GM12878 (cell line): Measurements from ENCODE around the gene ZNF366. TPM values are rescaled to one million over a fixed set of nuclear protein-coding genes. Genes with fewer than 3 reads are reported as not detected.

Source experiments
- ATAC-seq: fragments of 200-7000 bp; cut with Tn5 transposase; 3 replicates; pipeline ENCODE4 v1.9.1; 2020; ENCODE audit warnings: mild to moderate bottlenecking, moderate library complexity
- BruUV-seq: library from RNA; stranded (reverse); fragments of 400-500 nt; replicated peaks from 2 replicates; lab custom pipeline; 2021; lab: Mats Ljungman, UMichigan
- CTCF ChIA-PET: fragments of 300-600 bp; sonication (Branson Sonifier 250); formaldehyde crosslinking; extraction: SDS; loops from one replicate; lab custom pipeline; 2021; ENCODE audit warnings: inconsistent platforms; lab: Yijun Ruan, JAX
- POLR2A ChIA-PET: fragments of 350-600 bp; formaldehyde crosslinking; extraction: SDS; loops from one replicate; lab custom pipeline; 2021; ENCODE audit warnings: inconsistent platforms; lab: Charles Lee
- RAD21 ChIA-PET: fragments of 300-600 bp; sonication (Branson Sonifier 250); formaldehyde crosslinking; loops from one replicate; lab custom pipeline; 2023; ENCODE audit warnings: antibody characterized with exemption; ENCODE audit not compliant: unreplicated experiment; lab: Charles Lee
- SMC1A ChIA-PET: fragments of 300-600 bp; sonication (Branson Sonifier 250); formaldehyde crosslinking; loops from one replicate; lab custom pipeline; 2023; ENCODE audit not compliant: unreplicated experiment, uncharacterized antibody; lab: Charles Lee
- DNase-seq: peaks from one replicate; pipeline ENCODE4 v3.0.0-alpha.2; 2011; ENCODE audit warnings: low read depth, low spot score
- FAIRE-seq: peaks from 3 replicates; lab custom pipeline; 2011; peaks lifted over from hg19 to GRCh38; lab: Jason Lieb, UNC
- H2AFZ ChIP-seq: 2 replicates; pipeline ENCODE4 v1.6.0; 2011; ENCODE audit warnings: low read depth, low read length, control low read depth; ENCODE audit not compliant: control insufficient read depth
- H3K27ac ChIP-seq: 2 replicates; pipeline ENCODE4 v1.5.1; 2011; ENCODE audit warnings: control low read depth; ENCODE audit not compliant: control insufficient read depth, insufficient read depth
- H3K27me3 ChIP-seq, 2 experiments: replicated peaks in 1 of 2; 2 replicates each; pipeline versions ENCODE4 v1.6.0 to v1.6.1; 2011; ENCODE audit warnings: low read length in 1 of 2; ENCODE audit not compliant: control insufficient read depth in 2 of 2, insufficient read depth in 2 of 2
- H3K36me3 ChIP-seq, 2 experiments: 2 replicates each; pipeline ENCODE4 v1.5.1; 2011; ENCODE audit warnings: low read length in 1 of 2; ENCODE audit not compliant: control insufficient read depth in 2 of 2, insufficient read depth in 2 of 2
- H3K4me1 ChIP-seq: 2 replicates; pipeline ENCODE4 v1.6.1; 2011; ENCODE audit warnings: mild to moderate bottlenecking, low read length, moderate library complexity, mixed read lengths; ENCODE audit not compliant: control insufficient read depth, insufficient read depth
- H3K4me2 ChIP-seq: 2 replicates; pipeline ENCODE4 v1.6.0; 2011; ENCODE audit warnings: control low read depth; ENCODE audit not compliant: control insufficient read depth, insufficient read depth
- H3K4me3 ChIP-seq: fragments of 200-600 bp; sonication (generic); 2 replicates; pipeline ENCODE4 v1.5.1; 2016
- H3K79me2 ChIP-seq: 2 replicates; pipeline ENCODE4 v1.6.0; 2011; ENCODE audit warnings: low read length; ENCODE audit not compliant: control insufficient read depth, insufficient read depth
- H3K9ac ChIP-seq: 2 replicates; pipeline ENCODE4 v1.8.0; 2011; ENCODE audit warnings: low read length, control low read depth, mixed read lengths; ENCODE audit not compliant: control insufficient read depth, insufficient read depth
- H3K9me3 ChIP-seq: replicated peaks from 3 replicates; pipeline ENCODE4 v1.5.1; 2011; ENCODE audit warnings: mild to moderate bottlenecking, low read length; ENCODE audit not compliant: control insufficient read depth, insufficient read depth
- H4K20me1 ChIP-seq: 2 replicates; pipeline ENCODE4 v1.6.0; 2011; ENCODE audit not compliant: control insufficient read depth, insufficient read depth
- IKZF2 ChIP-seq, 2 experiments: fragments of 450-650 bp; IDR thresholded peaks; 2 replicates each; pipeline ENCODE4 v1.6.1; 2017; ENCODE audit warnings: mild to moderate bottlenecking in 2 of 2, moderate library complexity in 2 of 2
- KAT2A ChIP-seq: conservative IDR thresholded peaks from 2 replicates; pipeline ENCODE4 v1.6.1; 2011; ENCODE audit warnings: low read depth, low read length; ENCODE audit not compliant: control insufficient read depth
- SMAD1 ChIP-seq: fragments of 450-650 bp; IDR thresholded peaks from 2 replicates; pipeline ENCODE4 v1.6.1; 2018; ENCODE audit warnings: mild to moderate bottlenecking, low read depth; ENCODE audit not compliant: partially characterized antibody
- TAF1 ChIP-seq: IDR thresholded peaks from 2 replicates; pipeline ENCODE4 v1.6.1; 2011; ENCODE audit warnings: mild to moderate bottlenecking, low read depth, low read length, borderline replicate concordance
- ZBTB4 ChIP-seq: fragments of 450-650 bp; formaldehyde crosslinking; IDR thresholded peaks from 2 replicates; pipeline ENCODE4 v1.4.0; 2022; ENCODE audit warnings: mild to moderate bottlenecking, moderate library complexity
- in situ Hi-C: fragments of 300-500 bp; cut with MboI; formaldehyde crosslinking; loops from 9 replicates; pipeline ENCODE4 v1.14.3; 2018; ENCODE audit warnings: mixed read lengths
- intact Hi-C: fragments of 100-400 bp; cut with micrococcal nuclease; formaldehyde crosslinking; loops from one replicate; pipeline ENCODE4 v1.14.2; 2022; ENCODE audit not compliant: unreplicated experiment
- polyA plus RNA-seq, 11 experiments: library from polyadenylated mRNA; depleted of rRNA in 4 of 11; unstranded in 6 of 11; stranded (reverse) in 5 of 11; fragments of >200 nt; fragmentation: Nextera tagmentation in 4 of 11; fragmentation: Illumina TruSeq in 1 of 11; extraction: Ambion mirVana in 4 of 11; extraction: Trizol in 1 of 11; gene quantifications; 1 replicate in 1 of 11; 2 replicates in 10 of 11; pipeline versions ENCODE4 v1.2.1 to v1.2.3, GENCODE V29; 2011 to 2016; ENCODE audit warnings: inconsistent platforms in 2 of 11, missing spikeins in 2 of 11, low read depth in 1 of 11
- total RNA-seq, 4 experiments: library from RNA; depleted of rRNA in 3 of 4; stranded (reverse); fragments of >200 nt in 3 of 4; fragmentation: Illumina TruSeq in 1 of 4; extraction: Trizol in 1 of 4; gene quantifications; 2 replicates each; pipeline versions ENCODE4 v1.2.1 to v1.2.3, GENCODE V29; 2013 to 2021
- TF ChIP-seq, protein P1 (sequence below): fragments of 150-350 bp; IDR thresholded peaks from 2 replicates; pipeline ENCODE4 v1.6.1; 2016; ENCODE audit warnings: low read depth, low read length

Gene ZNF366
- total and polyA plus RNA-seq, 10 of the 15 experiments (the other 5 are each of a cell fraction or from before 2014, with no cell fraction given), result 0.01 to 0.18 (median 0.04) TPM; not detected in 6

DNA sequence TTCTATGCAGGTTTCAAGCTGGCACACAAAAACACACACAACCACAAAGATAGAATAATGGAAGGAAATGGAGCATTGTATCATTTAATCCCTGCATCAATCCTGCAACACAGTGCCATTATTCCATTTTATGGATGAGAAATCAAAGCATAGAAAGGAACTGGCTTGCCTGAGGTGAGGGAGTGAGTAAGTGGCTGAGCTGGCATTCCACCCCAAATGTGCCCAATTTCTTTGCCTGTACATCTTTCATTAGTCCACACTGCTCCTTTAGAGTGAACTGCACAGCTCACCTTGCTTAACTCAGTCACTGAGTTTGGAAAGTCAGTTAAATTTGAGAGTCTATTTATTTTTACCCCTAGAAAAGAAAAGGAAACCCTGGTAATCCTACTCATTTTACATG is 28.9 kb downstream of the ZNF366 start:
- BruUV-seq, result no TSS peak
- Histone ChIP-seq H3K4me2 (no peak overlapping the region), H2AFZ (no peak overlapping the region), H3K4me1 (peaks cover 35% of the 10 kb centered on the region), H3K9ac (no peak overlapping the region), H3K9me3 (no peaks in the 10 kb centered on the region; the same call in 2 of the 3 replicates), H3K27me3 (no peaks in the 10 kb centered on the region), H3K4me3 (no peak overlapping the region), H4K20me1 (no peaks in the 10 kb centered on the region), H3K36me3 (no peaks in the 10 kb centered on the region), H3K27ac (no peak overlapping the region), H3K79me2 (no peaks in the 10 kb centered on the region)
- TF ChIP-seq ZBTB4 (CRISPR knock-in tag) (no peak), TAF1 (no peak), KAT2A (no peak), IKZF2 (IDR thresholded peaks at IDR 0.05) (no peak), SMAD1 (no peak)
- TF ChIP-seq, protein P1, sequence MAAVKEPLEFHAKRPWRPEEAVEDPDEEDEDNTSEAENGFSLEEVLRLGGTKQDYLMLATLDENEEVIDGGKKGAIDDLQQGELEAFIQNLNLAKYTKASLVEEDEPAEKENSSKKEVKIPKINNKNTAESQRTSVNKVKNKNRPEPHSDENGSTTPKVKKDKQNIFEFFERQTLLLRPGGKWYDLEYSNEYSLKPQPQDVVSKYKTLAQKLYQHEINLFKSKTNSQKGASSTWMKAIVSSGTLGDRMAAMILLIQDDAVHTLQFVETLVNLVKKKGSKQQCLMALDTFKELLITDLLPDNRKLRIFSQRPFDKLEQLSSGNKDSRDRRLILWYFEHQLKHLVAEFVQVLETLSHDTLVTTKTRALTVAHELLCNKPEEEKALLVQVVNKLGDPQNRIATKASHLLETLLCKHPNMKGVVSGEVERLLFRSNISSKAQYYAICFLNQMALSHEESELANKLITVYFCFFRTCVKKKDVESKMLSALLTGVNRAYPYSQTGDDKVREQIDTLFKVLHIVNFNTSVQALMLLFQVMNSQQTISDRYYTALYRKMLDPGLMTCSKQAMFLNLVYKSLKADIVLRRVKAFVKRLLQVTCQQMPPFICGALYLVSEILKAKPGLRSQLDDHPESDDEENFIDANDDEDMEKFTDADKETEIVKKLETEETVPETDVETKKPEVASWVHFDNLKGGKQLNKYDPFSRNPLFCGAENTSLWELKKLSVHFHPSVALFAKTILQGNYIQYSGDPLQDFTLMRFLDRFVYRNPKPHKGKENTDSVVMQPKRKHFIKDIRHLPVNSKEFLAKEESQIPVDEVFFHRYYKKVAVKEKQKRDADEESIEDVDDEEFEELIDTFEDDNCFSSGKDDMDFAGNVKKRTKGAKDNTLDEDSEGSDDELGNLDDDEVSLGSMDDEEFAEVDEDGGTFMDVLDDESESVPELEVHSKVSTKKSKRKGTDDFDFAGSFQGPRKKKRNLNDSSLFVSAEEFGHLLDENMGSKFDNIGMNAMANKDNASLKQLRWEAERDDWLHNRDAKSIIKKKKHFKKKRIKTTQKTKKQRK, result no peak
- ChIA-PET RAD21 (interaction anchor here (1.0 kb wide), 1 partner anchor 12 kb away, joined by 3 read pairs; no protein-coding TSS in a partner anchor), POLR2A (interaction anchor here (1.0 kb wide), 2 partner anchors 30 to 44 kb away, joined by 3 to 4 read pairs; no protein-coding TSS in a partner anchor), CTCF (interaction anchor here (1.2 to 2.3 kb wide), 2 partner anchors 10 to 45 kb away, joined by 4 to 11 read pairs; no protein-coding TSS in a partner anchor), SMC1A (interaction anchor here (0.9 to 7.1 kb wide), 7 partner anchors 12 to 82 kb away, joined by 3 to 76 read pairs (median 10); partner anchors contain the start of gene ZNF366)
- FAIRE-seq (no peak), DNase-seq (no peak), ATAC-seq (no peak)
- intact Hi-C loops, result no loop called here
- in situ Hi-C loops, result no loop called here
